Measurements from ENCODE around the gene SGPL1.

The SGPL1 gene

GRCh38 chr10:70781461-70782051, 34.2 kb upstream of the SGPL1 start:
- DNase-seq, result no peak

- no peak for DNase-seq
These were observed 33.5 kb upstream of the SGPL1 start for GRCh38 chr10:70782086-70782745.

- DNase-seq, result no peak
These were observed 32.7 kb upstream of the SGPL1 start for GRCh38 chr10:70782746-70783680.

GRCh38 chr10:70784016-70784415, 31.7 kb upstream of the SGPL1 start:
- no peak for DNase-seq

GRCh38 chr10:70784471-70784870, 31.3 kb upstream of the SGPL1 start:
- no peak for DNase-seq

- no peak for DNase-seq
These were observed 30.6 kb upstream of the SGPL1 start, which contains the start of gene TBATA for GRCh38 chr10:70785190-70785589. TSS of gene TBATA (minus strand) at chr10:70785377. CDS start at chr10:70783379, 1,998 bp downstream.

DNA sequence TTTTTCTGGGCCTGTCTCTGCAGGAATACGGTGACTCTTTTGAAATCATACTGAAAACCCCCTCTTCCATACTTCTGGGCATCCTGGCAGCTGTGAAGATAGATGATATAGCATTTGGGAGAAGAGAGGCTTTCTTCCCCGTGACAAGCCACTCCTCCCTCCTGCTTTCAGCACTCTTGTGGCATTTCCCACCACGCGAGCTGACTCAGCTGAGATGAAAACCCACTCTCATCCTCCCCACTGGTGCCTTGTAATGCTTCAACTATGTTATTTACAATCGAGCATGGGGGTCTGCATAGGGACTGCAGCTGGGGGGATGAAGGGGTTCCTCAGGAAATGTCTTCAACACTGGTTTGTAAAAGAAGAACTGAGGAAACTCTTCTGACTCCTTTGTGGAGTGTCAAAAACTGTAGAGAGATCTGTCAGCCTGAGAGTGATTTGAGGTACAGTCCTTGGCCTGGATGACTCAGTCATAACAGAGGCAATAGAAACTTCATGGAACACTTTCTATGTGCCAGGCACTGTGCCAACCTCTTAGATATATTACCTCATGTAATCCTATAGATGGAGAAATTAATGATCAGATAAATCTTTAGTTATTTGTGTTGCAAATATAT, 28.8 kb upstream of the SGPL1 start:
- DNase-seq, result no peak

GRCh38 chr10:70791386-70792039, 24.2 kb upstream of the SGPL1 start:
- DNase-seq, result no peak

- DNase-seq, result no peak
These were observed 20.1 kb upstream of the SGPL1 start for GRCh38 chr10:70795613-70796012.

DNA sequence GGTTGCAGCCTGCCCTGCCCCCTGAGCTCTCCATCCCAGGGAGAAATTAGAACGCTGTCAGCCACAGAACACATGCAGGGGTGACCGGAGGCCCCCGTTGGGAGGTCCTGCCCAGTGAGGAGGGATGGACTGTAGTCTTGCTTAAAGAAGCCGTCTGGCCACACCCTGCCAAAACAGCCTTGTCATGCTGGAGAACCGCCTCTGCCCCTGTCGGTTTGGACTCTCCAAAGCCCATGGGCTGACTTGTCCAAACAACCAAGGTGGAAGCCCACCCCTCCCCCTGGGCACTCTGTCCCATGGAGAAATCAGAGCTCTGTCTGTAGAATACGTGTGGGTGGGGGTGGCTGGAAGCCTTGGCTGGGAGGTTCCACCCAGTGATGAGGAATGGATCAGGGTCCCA, 17.9 kb upstream of the SGPL1 start:
- DNase-seq, result no peak

- DNase-seq, result no peak
These were observed 16.6 kb upstream of the SGPL1 start for GRCh38 chr10:70799124-70799523.

DNA sequence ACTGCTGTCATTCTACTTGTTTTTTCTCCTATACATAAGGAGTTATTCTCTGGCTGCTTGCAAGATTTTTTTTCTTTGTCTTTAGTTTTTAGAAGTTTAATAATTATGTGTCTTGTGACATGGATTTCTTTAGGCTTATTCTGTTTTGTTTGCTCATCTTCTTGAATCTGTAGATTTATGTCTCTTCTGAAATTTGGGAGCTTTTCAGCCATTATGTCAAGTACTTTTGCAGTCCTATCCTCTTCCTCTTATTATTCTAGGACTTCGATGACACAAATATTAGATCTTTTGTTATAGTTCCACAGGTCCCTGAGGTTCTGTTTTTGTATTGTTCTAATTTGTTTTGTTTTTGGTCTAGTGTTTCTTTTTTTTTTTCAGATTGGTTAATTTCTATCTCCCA, 13.9 kb upstream of the SGPL1 start:
- no peak for DNase-seq

- DNase-seq, result no peak
These were observed 11.8 kb upstream of the SGPL1 start for GRCh38 chr10:70803775-70804420.

GRCh38 chr10:70804421-70804808, 11.3 kb upstream of the SGPL1 start:
- no peak for DNase-seq

GRCh38 chr10:70805619-70806215, 10.0 kb upstream of the SGPL1 start:
- DNase-seq, result no peak

DNA sequence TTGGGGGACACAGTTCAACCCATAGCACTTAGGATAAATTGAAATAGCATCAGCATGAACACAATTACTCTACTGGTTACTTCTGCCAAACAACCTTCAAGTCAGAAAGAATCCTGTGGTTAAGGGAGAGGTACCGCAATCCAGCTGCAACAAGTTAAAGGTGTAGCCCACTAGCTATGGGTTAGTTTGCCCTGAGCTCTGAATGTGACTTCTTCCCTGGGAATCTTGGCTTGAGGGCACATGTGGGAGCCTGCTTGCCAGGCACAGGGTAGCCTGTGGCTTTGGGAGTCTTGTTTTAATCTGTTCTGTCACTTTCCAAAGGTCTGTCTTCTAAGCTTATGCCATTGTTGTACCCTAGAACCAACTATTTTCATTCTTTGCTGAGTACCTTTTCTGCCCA, 8.9 kb upstream of the SGPL1 start:
- no peak for DNase-seq

DNA sequence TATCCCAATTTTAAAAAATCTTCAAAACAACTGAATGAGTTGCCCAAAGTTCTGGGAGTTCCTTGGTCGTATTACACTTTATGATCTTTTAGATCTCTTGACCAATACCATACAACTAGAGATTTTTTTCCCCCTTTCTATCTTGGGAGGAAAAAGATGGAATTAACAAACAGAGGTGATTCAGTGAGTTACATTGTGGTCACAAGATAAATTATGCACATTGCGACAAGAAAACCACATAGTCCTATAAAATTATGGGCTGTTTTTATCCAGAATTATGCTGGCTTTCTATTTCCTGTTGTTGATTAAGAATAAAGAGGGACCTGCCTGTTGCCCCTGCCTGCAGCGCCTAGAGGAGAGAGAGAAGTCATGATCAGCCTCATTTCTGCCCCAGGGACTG, 8.2 kb upstream of the SGPL1 start:
- no peak for DNase-seq

- DNase-seq, result no peak
These were observed 6.6 kb upstream of the SGPL1 start for GRCh38 chr10:70809011-70809611.

DNA sequence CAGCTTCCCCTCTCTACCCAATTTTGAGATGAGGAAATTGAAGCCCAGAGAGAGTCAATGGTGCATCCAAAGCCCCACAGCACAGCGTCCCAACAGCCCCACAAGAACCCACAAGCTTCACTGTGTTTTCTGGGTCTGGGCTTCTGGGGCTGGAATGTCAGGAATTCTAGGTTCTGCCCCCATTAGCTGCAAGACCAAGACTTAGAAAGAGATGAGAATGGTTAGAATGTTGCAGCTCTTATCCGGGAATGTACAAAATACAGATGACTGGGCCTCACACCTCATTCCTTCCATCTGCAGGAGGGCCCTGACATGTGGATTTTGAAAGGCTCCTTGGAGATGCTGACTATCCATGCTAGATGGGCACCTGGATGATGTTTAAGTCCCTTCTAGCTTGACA, 6.0 kb upstream of the SGPL1 start:
- DNase-seq, result no peak

GRCh38 chr10:70810967-70811366, 4.8 kb upstream of the SGPL1 start:
- no peak for DNase-seq

DNA sequence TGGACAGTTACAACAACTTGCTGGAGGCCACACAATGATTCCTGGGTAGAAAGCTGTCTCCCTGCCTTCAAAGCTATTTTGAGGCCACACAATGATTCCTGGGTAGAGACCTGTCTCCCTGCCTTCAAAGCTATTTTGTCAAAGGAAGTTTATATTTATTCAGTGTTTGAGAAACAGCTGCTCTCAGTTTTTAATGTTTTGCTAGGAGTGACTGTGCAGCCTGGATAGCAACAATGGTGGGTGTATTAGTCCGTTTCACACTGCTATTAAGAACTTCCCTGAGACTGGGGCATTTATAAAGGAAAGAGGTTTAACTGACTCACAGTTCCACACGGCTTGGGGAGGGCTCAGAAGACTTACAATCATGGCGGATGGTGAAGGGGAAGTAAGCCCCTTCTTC, 3.9 kb upstream of the SGPL1 start:
- DNase-seq, result no peak

DNA sequence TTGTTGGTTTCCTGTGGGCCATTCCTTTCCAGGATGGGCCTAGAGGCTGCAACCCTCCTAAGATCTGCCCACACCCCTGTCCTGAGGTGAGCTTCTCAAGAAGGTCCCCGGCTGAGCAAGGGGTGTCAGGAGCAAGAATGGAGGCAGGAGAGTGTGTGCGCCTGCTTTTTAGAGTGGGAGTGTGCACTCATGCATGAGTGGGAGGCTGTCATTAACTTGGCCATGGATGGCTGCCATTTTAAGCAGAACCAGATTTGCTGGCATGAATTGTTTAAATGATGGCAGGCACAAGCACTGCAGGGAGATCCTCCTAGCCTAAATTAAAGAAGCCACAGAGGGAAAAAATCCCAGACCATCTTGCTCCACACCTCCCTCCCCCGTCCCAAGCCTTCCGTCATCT, 2.9 kb upstream of the SGPL1 start:
- no peak for DNase-seq

Measured in NCI-H524 treated with DMSO at 0.1 percent for 48 hours (cell line).